Stimulated activated naive CD8-positive, alpha-beta T cell treated with anti-CD3 and anti-CD28 coated beads, Interleukin-15, amount 100 ng/mL, for 72 hours (primary cell): ENCODE results near the gene DDAH2.
A peak's percentile ranks its signal among the peaks of the same experiment; 100 is the strongest.

Experiments used
- ATAC-seq: fragments of 150-1000 bp; cut with Tn5 transposase; 2 replicates; pipeline ENCODE4 v1.10.0; 2021; ENCODE audit warnings: mild to moderate bottlenecking, moderate library complexity
- DNase-seq, 2 donors: peaks; one replicate each; pipeline ENCODE4 v3.0.0; 2021 to 2022
- H3K27ac Mint-ChIP-seq, 2 donors: one replicate each; pipeline ENCODE4 v1.8.0; 2022; ENCODE audit warnings: mild to moderate bottlenecking in 2 of 2, mixed read lengths in 2 of 2, moderate library complexity in 2 of 2
- H3K27me3 Mint-ChIP-seq: one replicate; pipeline ENCODE4 v1.8.0; 2022; ENCODE audit warnings: mixed read lengths
- H3K4me1 Mint-ChIP-seq: one replicate; pipeline ENCODE4 v1.8.0; 2022; ENCODE audit warnings: mild to moderate bottlenecking, mixed read lengths
- H3K4me3 Mint-ChIP-seq, 2 donors: one replicate each; pipeline ENCODE4 v1.8.0; 2022; ENCODE audit warnings: mild to moderate bottlenecking in 2 of 2, mixed read lengths in 2 of 2, moderate library complexity in 1 of 2
- H3K9me3 Mint-ChIP-seq, 2 donors: one replicate each; pipeline ENCODE4 v1.8.0; 2022; ENCODE audit warnings: mixed read lengths in 2 of 2

The DDAH2 gene

DNA sequence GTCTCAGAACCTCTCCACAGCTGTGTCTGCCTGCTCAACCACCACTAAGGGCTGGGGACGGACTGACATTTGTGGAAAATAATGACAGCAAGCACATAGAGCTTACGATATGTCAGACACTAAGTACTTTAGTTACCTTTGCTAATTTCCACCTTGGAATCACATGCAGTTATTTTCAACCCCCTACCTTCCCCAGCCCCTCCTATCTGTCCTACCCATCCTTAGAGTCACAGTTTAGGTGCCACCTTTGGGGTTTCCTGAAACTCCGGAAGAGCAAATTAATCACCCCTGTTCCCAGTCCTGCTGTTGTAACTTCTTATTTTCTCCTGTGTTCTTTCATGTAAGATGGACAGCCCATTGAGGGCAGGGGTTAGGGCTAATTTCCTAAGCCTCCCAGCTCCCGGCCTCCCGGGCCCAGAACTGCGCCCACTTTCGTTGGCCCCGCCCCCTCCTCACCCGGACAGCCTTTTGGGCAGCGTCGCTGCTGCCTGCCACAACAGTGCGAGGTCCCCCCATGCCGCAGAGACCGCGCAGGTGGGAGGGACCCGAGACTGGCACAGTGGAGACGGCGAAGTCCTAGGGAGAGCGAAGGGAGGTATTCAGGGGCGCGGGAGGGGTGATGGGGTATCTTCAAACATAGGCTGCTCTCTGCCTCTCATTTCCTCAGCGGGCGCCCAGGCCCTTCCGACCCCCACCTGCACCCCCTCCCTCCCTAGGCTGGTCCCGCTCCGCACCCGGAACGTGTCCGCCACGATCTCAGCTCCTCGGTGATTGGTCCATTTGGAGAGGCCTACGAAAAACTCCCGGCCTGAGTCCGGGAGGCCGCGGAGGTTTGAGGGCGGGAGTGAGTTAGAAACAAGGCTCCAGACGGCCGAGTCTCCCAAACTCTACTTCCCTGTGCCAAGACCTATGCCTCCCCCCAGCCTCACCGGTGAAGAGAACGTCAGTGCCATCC is 1.1 kb downstream of the DDAH2 start:
- Mint-ChIP-seq H3K27ac (no peak overlapping the region), H3K27me3 (no peaks in the 10 kb centered on the region), H3K4me3 (peak overlapping the region in 1 of 2 donors; percentile 89), H3K9me3 (no peaks in the 10 kb centered on the region), H3K4me1 (peaks cover 76% of the 10 kb centered on the region)
- DNase-seq (no peak), ATAC-seq (no peak)

DNA sequence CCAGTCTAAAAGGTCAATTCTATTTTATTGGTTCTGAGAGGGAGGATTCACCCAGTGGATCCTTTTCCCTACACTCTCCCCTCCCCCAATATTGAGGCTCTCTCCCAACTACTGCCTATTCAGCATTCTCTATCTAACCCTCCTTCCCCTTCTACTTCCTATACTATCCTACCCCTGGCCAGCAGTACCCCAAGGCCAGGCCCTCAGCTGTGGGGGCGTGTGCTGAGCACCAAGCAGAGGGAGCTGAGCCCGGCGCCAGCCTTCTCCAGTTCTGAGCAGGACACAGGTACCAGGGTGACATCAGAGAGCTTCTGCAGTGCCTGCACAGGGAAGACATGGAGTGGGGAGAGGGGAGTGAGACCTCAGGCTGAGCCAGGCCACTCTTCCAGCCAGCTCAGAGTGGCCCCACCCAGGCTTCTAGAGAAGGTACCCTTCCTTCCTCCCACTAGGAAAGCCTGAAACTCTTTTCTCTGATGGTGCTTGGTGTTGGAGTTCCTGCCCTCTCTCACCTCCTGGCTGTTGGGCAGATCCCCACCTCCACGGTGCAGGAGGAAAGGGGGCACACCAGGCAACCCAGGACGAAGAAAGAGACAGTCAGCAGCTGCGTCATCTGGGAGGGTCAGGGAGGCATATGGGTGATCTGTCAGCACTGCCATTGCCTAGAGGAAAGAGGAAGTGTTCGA is 1.9 kb downstream of the DDAH2 start:
- Mint-ChIP-seq H3K27ac (no peak overlapping the region), H3K4me3 (peak overlapping the region in 1 of 2 donors; percentile 15), H3K27me3 (no peaks in the 10 kb centered on the region), H3K4me1 (peaks cover 74% of the 10 kb centered on the region), H3K9me3 (no peaks in the 10 kb centered on the region)
- ATAC-seq (no peak), DNase-seq (no peak)

DNA sequence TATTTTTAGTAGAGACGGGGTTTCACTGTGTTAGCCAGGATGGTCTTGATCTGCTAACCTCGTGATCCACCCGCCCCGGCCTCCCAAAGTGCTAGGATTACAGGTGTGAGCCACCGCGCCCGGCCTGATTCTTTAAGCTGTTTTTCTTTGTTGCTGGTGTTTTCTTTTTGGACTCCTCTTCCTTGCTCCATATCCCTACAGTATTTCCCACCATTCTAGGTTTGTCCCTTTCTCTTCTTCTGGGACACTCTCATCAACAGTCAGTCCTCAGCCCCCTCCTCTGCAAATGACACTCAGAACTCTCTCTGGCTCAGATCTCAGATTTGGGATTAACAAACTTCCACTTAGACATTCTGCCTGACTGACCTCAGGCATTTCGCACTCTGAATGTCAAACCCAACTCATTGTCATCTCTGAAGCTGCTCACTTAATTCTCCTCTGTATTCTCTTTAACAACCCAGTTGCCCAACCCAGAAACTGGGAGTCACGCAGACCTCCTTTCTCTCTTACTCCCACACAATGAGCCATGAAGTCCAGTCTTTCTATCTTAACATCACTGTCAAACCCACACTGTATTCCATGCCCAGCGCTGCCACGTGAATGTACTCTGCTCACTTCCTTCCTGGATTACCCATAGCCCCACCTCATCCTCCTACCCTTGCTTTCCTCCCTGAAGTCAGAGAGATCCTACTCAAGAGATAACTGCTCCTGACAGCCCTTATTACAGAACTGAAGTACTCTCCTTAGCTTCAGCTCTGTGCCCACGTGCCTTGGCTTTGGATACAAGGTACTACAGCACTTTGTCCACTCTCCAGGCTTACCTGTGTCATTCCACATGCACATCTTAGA is 3.4 kb downstream of the DDAH2 start:
- H3K27me3 Mint-ChIP-seq = no peaks in the 10 kb centered on the region
- no peaks in the 10 kb centered on the region for H3K9me3 Mint-ChIP-seq
- H3K4me1 Mint-ChIP-seq = peaks cover 63% of the 10 kb centered on the region
- peak overlapping the region in 1 of 2 donors; percentile 6 for H3K27ac Mint-ChIP-seq
- ATAC-seq = no peak
- H3K4me3 Mint-ChIP-seq = no peak overlapping the region
- DNase-seq = no peak

DNA sequence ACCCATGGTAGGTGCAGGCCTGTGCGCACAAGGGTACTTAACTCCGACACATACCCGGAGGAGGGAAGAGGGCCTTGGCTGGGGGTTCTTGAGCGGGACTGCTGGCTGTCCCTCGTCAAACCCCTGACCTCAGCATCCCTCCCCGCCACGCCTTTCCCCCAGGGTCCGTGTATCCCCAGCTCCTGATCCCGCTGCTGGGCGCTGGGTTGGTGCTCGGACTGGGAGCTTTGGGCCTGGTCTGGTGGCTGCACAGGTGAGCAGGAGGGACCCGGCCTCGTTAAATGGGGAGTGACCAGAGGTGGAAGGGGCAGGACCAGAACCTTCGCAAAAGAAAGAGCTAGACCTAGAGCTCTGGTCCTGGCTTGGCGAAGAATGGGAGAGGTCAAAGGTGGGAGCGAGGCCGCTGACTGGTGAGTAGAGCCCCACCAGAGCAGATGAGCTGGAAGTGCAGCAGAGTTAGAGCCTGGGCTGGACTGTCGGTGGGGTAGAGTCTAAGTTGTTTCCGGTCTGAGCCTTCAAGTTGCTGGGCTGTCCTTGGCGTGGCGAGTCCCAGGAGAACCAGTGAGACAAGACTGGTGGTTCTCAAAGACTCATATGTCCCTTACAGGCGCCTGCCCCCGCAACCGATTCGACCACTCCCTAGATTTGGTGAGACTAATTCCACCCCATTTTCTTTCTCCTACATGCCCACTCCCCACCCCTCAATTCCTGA is 5.0 kb downstream of the DDAH2 start:
- DNase-seq (no peak), ATAC-seq (no peak)
- Mint-ChIP-seq H3K27ac (no peak overlapping the region), H3K4me1 (peaks cover 47% of the 10 kb centered on the region), H3K27me3 (no peaks in the 10 kb centered on the region), H3K4me3 (peak overlapping the region in 1 of 2 donors; percentile 30), H3K9me3 (no peaks in the 10 kb centered on the region)

DNA sequence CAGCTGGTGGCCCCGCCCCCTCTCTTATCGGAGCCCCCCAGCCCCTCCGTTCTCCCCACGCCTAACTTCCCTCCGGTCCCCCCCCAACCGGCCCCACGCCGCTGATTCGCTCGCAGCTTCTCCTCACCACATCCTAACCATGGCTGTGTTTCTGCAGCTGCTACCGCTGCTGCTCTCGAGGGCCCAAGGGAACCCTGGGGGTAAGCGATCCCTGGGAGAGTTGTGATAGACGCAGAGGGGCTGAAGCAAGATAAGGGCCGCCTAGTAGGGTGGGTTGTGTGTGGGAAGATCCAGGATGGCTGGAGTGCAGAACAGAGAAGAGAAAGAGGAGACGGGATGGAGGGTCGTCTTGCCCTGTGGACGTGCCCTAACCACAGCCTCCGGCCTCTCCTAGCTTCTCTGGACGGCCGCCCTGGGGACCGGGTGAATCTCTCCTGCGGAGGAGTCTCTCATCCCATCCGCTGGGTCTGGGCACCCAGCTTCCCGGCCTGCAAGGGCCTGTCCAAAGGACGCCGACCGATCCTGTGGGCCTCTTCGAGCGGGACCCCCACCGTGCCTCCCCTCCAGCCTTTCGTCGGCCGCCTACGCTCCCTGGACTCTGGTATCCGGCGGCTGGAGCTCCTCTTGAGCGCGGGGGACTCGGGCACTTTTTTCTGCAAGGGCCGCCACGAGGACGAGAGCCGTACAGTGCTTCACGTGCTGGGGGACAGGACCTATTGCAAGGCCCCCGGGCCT is 5.7 kb downstream of the DDAH2 start, which contains the start of gene MPIG6B:
TSS of gene MPIG6B (plus strand) at position 129 of the 735 bp plus-strand sequence. CDS start at position 140, 11 bp downstream.
- Mint-ChIP-seq H3K4me3 (peak within 1 kb of the TSS in 1 of 2 donors; percentile 49), H3K27me3 (no peaks in the 10 kb centered on the region), H3K4me1 (peaks cover 40% of the 10 kb centered on the region), H3K27ac (peak within 1 kb of the TSS in 1 of 2 donors; percentile 43), H3K9me3 (no peaks in the 10 kb centered on the region)
- ATAC-seq (no peak), DNase-seq (no peak)

DNA sequence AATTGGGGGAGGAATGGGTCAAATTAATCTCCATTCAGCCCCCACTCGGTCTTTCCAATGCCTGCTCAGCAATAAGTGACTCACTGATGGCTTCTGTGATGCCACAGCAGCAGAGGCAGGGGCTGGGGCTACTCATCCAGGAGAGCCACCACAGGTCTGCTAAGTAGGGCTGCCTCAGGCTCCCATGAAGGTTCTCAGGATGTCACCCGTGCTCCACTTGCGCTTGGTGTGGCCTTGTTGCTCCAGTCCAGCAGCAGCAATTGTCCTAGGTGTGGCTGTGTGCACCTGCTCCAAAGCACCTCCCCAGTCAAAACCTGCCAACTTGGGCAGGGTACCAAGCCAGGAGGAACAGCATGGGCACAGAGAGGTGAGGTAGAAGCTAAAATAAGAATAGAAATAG is 6.9 kb downstream of the DDAH2 start:
- Mint-ChIP-seq H3K27ac (peak overlapping the region in 1 of 2 donors; percentile 43), H3K4me3 (no peak overlapping the region), H3K4me1 (peaks cover 28% of the 10 kb centered on the region), H3K9me3 (no peaks in the 10 kb centered on the region), H3K27me3 (no peaks in the 10 kb centered on the region)
- DNase-seq (no peak), ATAC-seq (no peak)

DNA sequence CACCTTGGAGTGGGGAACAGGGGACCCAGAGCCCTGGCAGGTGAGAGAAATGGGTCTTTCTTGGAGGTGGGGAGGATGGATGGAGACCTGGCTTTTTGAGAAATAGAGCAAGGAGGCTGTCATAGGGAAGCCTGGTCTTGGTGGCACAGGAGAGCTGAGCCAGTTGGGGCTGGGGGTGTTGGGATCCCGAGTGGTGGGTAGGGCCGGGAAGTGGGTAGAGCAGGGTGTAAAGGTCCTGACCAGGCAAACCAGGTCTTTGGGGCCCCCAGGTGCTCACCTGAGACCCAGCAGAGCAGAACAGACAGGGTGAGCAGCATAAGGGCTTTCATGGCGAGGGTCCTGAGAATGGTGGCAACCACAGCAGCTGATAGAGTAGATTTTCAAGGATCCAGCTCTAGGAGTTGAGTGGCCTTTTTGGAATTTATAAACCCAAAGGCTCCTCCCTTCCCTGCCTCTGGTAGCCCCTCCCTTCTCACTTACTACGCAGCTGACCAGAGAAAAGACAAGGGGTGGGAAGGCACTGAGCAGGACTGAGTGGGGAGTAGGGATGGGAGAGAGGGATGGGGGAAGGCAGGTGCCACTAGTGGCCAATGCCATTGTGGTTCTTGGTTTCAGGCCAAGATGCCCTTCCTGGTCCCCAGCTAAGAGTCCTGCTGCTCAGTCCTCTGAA is 7.6 kb downstream of the DDAH2 start, which contains the start of gene LY6G6C:
TSS of gene LY6G6C (minus strand) at position 396 of the 670 bp plus-strand sequence. CDS start at position 329, 67 bp downstream.
- peaks cover 21% of the 10 kb centered on the region for H3K4me1 Mint-ChIP-seq
- H3K27me3 Mint-ChIP-seq = no peaks in the 10 kb centered on the region
- H3K9me3 Mint-ChIP-seq = no peaks in the 10 kb centered on the region
- H3K27ac Mint-ChIP-seq = peak within 1 kb of the TSS in 1 of 2 donors; percentile 43
- DNase-seq (no peak), ATAC-seq (no peak)
- H3K4me3 Mint-ChIP-seq = no peak within 1 kb of the TSS

DNA sequence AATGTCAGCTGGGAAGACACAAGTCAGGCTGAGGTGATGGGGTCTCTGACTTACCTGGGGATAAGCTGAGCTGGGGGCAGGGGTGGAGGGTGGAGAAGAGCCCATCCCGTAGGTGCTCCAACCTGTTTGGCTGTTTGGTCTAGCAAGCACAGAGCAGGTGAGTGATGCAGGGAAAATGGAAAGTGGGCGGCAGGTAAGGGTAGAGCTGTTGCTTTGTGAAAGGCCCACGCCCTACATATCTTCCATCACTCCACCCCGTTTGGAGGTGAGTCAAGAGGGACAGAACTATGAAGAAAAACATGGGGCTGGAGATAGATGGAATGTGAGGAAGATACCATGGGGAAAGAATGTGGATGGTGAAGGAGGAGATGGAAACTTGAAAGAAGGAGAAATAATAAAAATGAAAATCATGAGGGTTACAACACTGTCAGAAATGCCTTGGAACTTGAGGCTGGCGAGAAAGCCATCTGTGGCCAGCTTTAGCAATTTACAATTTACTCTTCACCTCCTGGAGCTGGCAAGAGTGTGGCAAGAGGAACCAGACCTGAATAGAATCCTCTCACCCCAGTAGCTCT is 8.8 kb downstream of the DDAH2 start:
- DNase-seq = no peak
- ATAC-seq = no peak
- Mint-ChIP-seq H3K27ac (no peak overlapping the region), H3K4me3 (no peak overlapping the region), H3K27me3 (no peaks in the 10 kb centered on the region), H3K9me3 (no peaks in the 10 kb centered on the region), H3K4me1 (peaks cover 11% of the 10 kb centered on the region)

DNA sequence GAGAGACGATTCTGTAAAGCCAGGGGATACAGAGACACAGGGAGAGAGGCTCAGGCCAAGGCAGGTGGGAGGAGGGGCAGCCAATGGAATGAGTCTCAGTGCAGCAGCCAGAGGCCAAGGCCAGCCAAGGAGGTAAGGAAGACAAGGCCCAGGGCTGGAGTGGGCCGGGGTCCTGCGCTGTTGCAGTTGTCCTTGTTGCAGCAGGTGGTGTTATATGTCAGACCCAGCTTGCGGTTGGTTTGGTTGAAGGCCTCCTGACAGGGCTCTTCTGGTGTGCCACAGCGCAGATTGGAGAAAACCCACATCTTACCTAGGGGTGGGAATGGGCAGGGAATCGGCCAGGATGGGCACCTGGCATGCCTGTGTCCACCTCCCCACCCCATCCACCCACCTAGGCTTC is 10.1 kb downstream of the DDAH2 start:
- DNase-seq = no peak
- ATAC-seq = no peak
- no peaks in the 10 kb centered on the region for H3K27me3 Mint-ChIP-seq
- H3K4me3 Mint-ChIP-seq = no peak overlapping the region
- H3K27ac Mint-ChIP-seq = no peak overlapping the region
- H3K9me3 Mint-ChIP-seq = no peaks in the 10 kb centered on the region
- H3K4me1 Mint-ChIP-seq = peaks cover 15% of the 10 kb centered on the region

DNA sequence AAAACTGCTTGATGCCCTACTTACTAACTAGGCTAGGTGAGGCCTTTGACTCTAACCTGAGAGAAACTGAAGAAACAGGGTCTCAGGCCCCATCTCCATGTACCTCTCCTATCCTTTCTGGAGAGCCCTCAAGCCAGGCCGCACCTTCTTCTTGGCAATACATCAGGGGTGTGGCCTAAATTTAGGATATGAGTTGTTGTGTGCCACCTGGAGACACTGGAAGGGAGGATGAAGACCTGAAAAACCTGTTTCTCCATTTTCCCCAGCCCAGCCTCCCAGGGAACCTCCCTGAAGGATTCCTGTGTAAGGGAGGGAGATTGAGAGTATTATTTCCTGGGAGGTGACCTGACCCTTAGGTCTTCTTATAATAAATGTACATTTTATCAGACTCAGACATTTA is 10.8 kb downstream of the DDAH2 start:
- H3K27ac Mint-ChIP-seq = no peak overlapping the region

DNA sequence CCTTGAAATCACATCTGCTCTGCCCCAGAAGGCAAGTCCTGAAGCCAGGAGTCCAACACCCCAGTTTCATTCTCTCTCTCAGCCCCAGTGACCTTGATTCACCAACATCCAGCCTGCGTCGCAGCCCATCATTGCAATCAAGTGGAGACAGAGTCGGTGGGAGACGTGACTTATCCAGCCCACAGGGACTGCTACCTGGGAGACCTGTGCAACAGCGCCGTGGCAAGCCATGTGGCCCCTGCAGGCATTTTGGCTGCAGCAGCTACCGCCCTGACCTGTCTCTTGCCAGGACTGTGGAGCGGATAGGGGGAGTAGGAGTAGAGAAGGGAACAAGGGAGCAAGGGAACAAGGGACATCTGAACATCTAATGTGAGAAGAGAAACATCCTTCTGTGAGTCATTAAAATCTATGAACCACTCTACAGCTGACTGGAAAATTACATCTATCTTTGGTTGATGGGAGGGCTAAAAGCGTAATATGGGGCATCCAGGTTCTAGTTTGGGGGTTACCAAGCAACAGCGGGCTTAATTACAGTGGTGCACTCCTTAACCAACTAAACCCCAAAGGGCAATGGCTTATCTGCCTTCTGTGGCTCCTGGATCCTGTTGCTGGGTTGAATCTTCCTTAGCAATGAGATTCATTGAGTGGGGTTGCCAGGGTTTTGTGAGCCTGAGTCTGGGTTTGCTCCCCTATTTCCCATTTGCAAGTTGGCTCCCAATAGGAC is 11.4 kb downstream of the DDAH2 start:
- no peak for ATAC-seq

More for the DNA sequence above, 10.8 kb downstream of the DDAH2 start:
- no peak for DNase-seq
- no peaks in the 10 kb centered on the region for H3K27me3 Mint-ChIP-seq
- no peak for ATAC-seq
- H3K4me3 Mint-ChIP-seq = no peak overlapping the region
- H3K9me3 Mint-ChIP-seq = no peaks in the 10 kb centered on the region
- H3K4me1 Mint-ChIP-seq = peaks cover 11% of the 10 kb centered on the region

DNA sequence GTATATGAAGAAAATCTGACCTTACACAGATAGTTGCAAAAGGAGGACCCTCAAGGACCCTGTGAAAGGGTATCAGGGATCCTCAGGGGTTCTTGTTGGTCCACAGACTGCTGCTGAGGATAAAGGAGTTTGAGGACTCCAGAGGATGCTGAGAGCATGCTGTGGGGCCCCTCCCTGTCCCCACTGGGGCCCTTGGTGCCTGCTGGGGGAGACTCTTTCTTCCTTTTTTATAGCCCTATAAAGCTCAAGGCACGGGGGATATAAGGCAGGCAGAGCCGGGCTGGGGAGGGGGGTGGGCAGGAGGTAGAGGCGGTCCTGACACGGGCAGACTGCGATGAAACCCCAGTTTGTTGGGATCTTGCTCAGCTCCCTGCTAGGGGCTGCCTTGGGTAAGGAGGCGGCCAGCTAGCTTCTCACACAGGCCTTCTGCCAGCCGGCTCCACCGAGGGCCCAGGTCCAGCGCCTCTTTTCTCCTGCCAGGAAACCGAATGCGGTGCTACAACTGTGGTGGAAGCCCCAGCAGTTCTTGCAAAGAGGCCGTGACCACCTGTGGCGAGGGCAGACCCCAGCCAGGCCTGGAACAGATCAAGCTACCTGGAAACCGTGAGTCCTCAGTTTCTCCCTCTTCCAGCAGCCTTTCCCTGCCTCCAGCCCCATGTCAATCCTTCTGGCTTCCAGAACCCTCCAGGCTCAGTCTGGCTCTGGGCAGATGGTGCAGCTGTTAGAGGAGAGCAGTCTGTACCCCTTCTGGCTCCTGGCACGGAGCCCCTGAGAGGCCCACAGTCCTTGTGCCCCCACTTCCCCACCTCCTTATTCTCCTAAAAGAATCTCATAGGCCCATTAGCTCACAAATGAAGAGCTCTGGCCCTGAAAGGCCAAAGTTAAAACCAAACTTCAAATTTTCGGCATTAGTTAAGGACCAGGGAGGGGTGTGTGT is 13.8 kb downstream of the DDAH2 start, which contains the start of gene LY6G6D:
TSS of gene LY6G6D (plus strand) at position 327 of the 937 bp plus-strand sequence. CDS start at position 335, 8 bp downstream.
- H3K4me1 Mint-ChIP-seq = peaks cover 14% of the 10 kb centered on the region
- H3K9me3 Mint-ChIP-seq = no peaks in the 10 kb centered on the region
- H3K27ac Mint-ChIP-seq = peak within 1 kb of the TSS in 1 of 2 donors; percentile 84

More for the DNA sequence above, 11.4 kb downstream of the DDAH2 start:
- no peak overlapping the region for H3K27ac Mint-ChIP-seq
- peaks cover 8% of the 10 kb centered on the region for H3K4me1 Mint-ChIP-seq
- no peak overlapping the region for H3K4me3 Mint-ChIP-seq
- no peaks in the 10 kb centered on the region for H3K9me3 Mint-ChIP-seq
- no peak for DNase-seq
- peaks cover under 1% of the 10 kb centered on the region for H3K27me3 Mint-ChIP-seq

More for the DNA sequence above, 13.8 kb downstream of the DDAH2 start, which contains the start of gene LY6G6D:
- no peak for ATAC-seq
- DNase-seq = no peak
- no peak within 1 kb of the TSS for H3K4me3 Mint-ChIP-seq
- H3K27me3 Mint-ChIP-seq = peaks cover 7% of the 10 kb centered on the region
